ENCODE measurements around the gene IFRD2.

DNA sequence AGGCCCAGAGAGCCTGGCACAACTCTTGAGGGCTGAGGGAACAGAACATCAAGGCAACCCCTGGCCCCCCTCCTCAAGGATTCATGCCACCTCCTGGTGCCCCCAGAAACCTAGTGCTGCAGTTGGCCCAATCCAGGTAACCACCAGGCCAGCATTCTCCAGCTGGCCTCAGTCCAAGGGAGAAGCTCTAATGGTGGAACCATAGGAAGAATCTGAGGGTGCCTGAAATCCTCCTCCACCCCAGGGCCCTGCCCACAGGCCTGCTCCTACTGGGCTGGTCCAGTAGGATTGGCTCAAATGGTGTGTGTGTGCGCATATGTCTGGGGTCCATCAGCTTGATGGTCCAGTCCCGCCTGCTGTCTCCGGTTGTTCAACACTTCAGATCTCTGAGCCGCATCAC lies 22.6 kb upstream of the IFRD2 start:
- TF ChIP-seq POLR2AphosphoS5 (IDR thresholded peaks at IDR 0.05; ENCODE audit: borderline replicate concordance, low read depth, low read length) (no peak), EZH2 (IDR thresholded peaks at IDR 0.05) (no peak), FOXP2 (optimal IDR thresholded peaks at IDR 0.05; ENCODE audit: control extremely low read depth, extremely low read length, insufficient read depth) (no peak)
